Esophagus squamous epithelium (tissue), 5 donors: ENCODE measurements around the gene ZSCAN10. TPM values are rescaled to one million over a fixed set of nuclear protein-coding genes. Genes with fewer than 3 reads are reported as not detected.
"Not testable (repeated sequence)": the region's sequence is repeated elsewhere in the genome, so short reads cannot be mapped to it uniquely, and the experiment has no call there.

ENCODE experiments used
- DNase-seq: peaks from one replicate; lab custom pipeline; 2025; lab: John Stamatoyannopoulos, UW
- H3K27ac ChIP-seq, 4 donors: fragments of 200-600 bp; sonication (generic); one replicate each; pipeline ENCODE4 v1.5.1; 2016 to 2019; ENCODE audit warnings: mild to moderate bottlenecking in 1 of 4
- H3K27me3 ChIP-seq, 4 donors: fragments of 200-600 bp; sonication (generic); 1 replicate in 3 of 4; 2 replicates in 1 of 4; pipeline versions ENCODE4 v1.5.1 to v1.6.0; 2017 to 2021; ENCODE audit warnings: antibody characterized with exemption in 1 of 4
- H3K36me3 ChIP-seq, 3 donors: fragments of 200-600 bp; sonication (generic); one replicate each; pipeline ENCODE4 v1.5.1; 2016 to 2019
- H3K4me1 ChIP-seq, 3 donors: fragments of 200-600 bp; sonication (generic); one replicate each; pipeline ENCODE4 v1.5.1; 2017 to 2019
- H3K4me3 ChIP-seq, 4 donors: fragments of 200-600 bp; sonication (generic); 1 replicate in 3 of 4; 2 replicates in 1 of 4; pipeline ENCODE4 v1.5.1; 2016 to 2019; ENCODE audit warnings: mild to moderate bottlenecking in 2 of 4, moderate library complexity in 1 of 4
- H3K9me3 ChIP-seq, 3 donors: fragments of 200-600 bp; sonication (generic); one replicate each; pipeline ENCODE4 v1.5.1; 2016 to 2019
- POLR2A ChIP-seq, 4 donors: fragments of 450-650 bp; IDR thresholded peaks; one replicate each; pipeline ENCODE4 v1.6.1; 2017; ENCODE audit warnings: antibody characterized with exemption in 4 of 4, mild to moderate bottlenecking in 4 of 4, moderate library complexity in 3 of 4
- WGBS, 2 donors: methylation state at CpG; one replicate each; pipeline ENCODE4 v1.1.5; 2018; 5-methylcytosine and 5-hydroxymethylcytosine counted together
- intact Hi-C: fragments of 100-400 bp; cut with DNase I; formaldehyde crosslinking; loops from one replicate; pipeline ENCODE4 v1.15.0; 2022
- total RNA-seq, 4 donors: library from RNA; depleted of rRNA; stranded (reverse); fragments of >200 nt; gene quantifications; one replicate each; pipeline ENCODE4 v1.1.0, GENCODE V29; 2016
- TF ChIP-seq, protein P1 (sequence below), 6 experiments: fragments of 450-650 bp in 4 of 6; fragments of 200-600 bp in 2 of 6; sonication (generic) in 2 of 6; IDR thresholded peaks; one replicate each; pipeline ENCODE4 v1.5.1; 2016 to 2019; ENCODE audit warnings: antibody characterized with exemption in 6 of 6, mild to moderate bottlenecking in 4 of 6, moderate library complexity in 4 of 6
- donor health status: DM: yes; HTN: yes; CAD: no.

ZSCAN10 gene
- total RNA-seq, 4 donors from 2014 or later: not detected

DNA sequence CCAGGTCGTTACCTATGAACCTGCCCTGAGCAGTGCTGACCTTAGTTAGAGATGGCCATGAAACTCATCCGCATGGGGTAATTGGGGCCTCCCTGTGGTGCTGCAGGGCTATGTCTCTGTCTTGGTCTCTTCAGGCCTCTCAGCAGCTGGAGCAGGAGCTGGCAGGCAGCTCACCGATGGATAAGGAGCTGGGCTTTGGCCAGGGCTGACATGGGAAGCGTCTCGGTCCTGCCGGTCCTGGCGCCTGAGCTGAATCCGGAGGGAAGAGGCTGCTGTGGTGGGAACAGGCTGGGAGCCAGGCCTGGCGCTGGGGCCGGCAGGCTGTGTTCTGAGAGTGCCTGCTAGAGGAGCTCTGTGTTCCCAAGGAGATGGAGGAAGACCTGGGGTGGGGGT is 23.6 kb downstream of the ZSCAN10 start:
- Histone ChIP-seq H3K4me3 (no peak overlapping the region), H3K36me3 (no peaks in the 10 kb centered on the region), H3K9me3 (no peaks in the 10 kb centered on the region), H3K4me1 (peaks cover 0 to 18% (median 0%) of the 10 kb centered on the region in 3 donors), H3K27ac (peak overlapping the region; percentile 38 to 55 (median 47)), H3K27me3 (peaks cover 0 to 12% (median 0%) of the 10 kb centered on the region in 4 donors)
- intact Hi-C loops: no loop called here
- 67% methylated on average over 1 to 2 of the region's 10 CpGs for WGBS, 2 donors
- no peak for DNase-seq
- no peak for TF ChIP-seq POLR2A (IDR thresholded peaks at IDR 0.05)
- TF ChIP-seq, protein P1, sequence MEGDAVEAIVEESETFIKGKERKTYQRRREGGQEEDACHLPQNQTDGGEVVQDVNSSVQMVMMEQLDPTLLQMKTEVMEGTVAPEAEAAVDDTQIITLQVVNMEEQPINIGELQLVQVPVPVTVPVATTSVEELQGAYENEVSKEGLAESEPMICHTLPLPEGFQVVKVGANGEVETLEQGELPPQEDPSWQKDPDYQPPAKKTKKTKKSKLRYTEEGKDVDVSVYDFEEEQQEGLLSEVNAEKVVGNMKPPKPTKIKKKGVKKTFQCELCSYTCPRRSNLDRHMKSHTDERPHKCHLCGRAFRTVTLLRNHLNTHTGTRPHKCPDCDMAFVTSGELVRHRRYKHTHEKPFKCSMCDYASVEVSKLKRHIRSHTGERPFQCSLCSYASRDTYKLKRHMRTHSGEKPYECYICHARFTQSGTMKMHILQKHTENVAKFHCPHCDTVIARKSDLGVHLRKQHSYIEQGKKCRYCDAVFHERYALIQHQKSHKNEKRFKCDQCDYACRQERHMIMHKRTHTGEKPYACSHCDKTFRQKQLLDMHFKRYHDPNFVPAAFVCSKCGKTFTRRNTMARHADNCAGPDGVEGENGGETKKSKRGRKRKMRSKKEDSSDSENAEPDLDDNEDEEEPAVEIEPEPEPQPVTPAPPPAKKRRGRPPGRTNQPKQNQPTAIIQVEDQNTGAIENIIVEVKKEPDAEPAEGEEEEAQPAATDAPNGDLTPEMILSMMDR (IDR thresholded peaks at IDR 0.05): no peak

DNA sequence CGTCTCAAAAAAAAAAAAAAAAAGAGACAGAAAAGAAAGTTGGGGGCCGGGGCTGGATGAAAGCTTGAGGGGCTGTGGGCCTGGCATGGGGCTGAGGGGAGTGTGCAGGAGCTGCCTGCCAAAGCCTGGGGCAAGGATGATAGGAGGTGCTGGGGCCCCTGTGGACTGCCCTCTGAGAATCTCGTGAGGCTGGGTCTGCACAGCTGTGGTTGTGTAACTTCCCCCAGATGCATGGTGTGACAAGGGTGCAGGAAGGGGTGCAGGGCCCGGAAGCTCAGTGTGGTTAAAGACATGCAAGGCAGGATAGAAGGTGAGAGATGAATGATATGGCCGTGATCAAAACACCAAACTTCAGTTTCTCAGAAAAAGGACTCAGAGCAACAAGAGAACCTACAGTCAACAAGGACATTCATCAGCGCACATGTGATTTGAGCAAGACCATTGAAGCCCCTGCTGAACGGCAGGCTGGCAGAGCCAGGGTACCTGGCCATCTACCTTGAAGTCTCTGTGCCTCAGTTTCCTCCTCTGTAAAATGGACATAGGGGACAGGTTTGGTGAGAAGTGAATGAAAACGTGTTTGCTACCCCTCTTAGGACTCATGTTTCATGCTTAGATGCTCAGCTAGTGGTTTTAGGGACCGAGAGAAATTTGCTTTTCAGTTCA is 24.1 kb downstream of the ZSCAN10 start:
- Histone ChIP-seq H3K27ac (peak overlapping the region; percentile 38 to 55 (median 47)), H3K9me3 (no peaks in the 10 kb centered on the region), H3K4me1 (peaks cover 0 to 18% (median 0%) of the 10 kb centered on the region in 3 donors), H3K36me3 (no peaks in the 10 kb centered on the region), H3K27me3 (peaks cover 0 to 12% (median 0%) of the 10 kb centered on the region in 4 donors), H3K4me3 (no peak overlapping the region)
- DNase-seq: no peak
- intact Hi-C loops: no loop called here
- WGBS, 2 donors: 53 to 57% methylated on average over 9 of the region's 9 CpGs
- no peak for TF ChIP-seq POLR2A (IDR thresholded peaks at IDR 0.05)

DNA sequence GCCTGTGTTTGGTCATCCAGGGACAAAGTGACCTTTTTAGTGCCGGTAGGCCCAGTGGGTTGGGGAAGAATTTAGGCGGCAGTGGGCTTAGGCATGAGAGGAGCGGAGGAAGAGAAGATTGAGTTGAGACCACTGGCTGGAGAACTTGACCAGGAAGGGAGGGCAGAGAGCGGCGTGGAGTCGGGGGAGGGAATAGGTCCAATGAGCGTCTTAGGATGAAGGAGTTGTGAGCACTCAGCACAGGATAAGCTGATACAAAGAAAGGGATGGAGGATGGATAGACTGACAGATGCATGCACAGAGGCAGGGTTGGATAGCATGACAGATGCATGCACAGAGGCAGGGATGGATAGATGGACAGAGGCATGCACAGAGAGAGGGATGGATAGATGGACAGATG is 25.6 kb downstream of the ZSCAN10 start:
- Histone ChIP-seq H3K4me3 (no peak overlapping the region), H3K4me1 (peaks cover 0 to 20% (median 0%) of the 10 kb centered on the region in 3 donors), H3K36me3 (no peaks in the 10 kb centered on the region), H3K9me3 (no peaks in the 10 kb centered on the region), H3K27me3 (peaks cover 0 to 5% (median 0%) of the 10 kb centered on the region in 4 donors), H3K27ac (no peak overlapping the region)
- WGBS, 2 donors: 85 to 91% methylated on average over 7 of the region's 7 CpGs
- TF ChIP-seq POLR2A (IDR thresholded peaks at IDR 0.05): no peak
- TF ChIP-seq, protein P1 (IDR thresholded peaks at IDR 0.05): no peak
- no peak for DNase-seq
- intact Hi-C loops: no loop called here

DNA sequence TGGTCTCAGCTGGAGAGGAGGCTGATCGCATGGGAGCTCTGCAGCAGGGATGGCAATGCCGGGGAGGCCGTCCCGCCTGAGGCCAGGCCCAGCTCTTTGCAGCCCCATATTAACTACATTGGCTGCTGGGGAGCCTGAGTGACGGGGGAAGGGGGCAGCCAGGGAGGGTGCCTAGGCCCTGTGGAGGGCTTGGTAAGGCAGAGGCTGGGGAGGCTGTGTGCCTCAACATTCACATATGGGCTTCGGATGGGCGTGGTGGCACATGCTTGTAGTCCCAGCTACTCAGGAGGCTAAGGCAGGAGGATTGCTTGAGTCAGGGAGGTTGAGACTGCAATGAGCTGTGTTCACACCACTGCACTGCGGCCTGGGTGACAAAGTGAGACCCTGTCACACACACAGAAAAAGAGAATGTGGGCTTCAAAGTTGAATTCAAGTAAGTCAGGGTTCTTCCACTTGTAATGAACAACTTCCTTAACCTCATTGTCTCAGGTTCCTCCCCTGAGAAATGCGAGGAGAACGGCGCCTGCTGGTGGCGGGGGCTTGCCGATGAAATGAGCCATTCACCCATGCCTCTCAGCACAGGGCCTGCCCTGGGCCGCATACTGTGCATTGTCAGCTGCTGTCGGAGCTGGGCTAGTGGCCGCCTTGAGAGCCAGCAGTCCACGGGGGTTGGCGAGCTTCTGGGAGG is 26.4 kb downstream of the ZSCAN10 start:
- H3K27me3 ChIP-seq, H3K27ac ChIP-seq, H3K9me3 ChIP-seq, H3K4me3 ChIP-seq, DNase-seq, H3K36me3 ChIP-seq, intact Hi-C loops: not testable (repeated sequence)
- H3K4me1 ChIP-seq: peaks cover 0 to 27% (median 7%) of the 10 kb centered on the region in 3 donors
- WGBS, 2 donors: 66 to 72% methylated on average over 8 to 9 of the region's 18 CpGs

DNA sequence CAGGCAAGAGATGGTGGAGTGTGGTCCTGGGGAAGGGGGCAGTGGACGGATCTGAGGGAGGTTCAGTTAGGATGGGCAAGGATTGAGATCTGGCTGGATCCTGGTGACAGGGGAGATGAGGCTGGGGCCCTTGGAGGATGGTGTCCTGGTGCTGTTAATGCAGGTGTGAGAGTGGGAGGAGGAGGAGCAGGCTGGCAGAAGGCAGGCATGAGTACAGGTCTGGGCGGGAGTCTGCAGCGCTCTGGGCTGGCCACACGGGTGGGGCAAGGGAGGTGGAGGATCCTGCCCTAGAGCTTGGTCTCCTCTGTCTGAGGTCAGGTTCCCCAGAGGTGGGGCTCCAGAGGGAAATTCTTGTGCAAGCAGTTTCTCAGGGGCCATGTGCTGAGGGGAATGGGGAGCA is 26.9 kb downstream of the ZSCAN10 start:
- H3K36me3 ChIP-seq, H3K27ac ChIP-seq, H3K27me3 ChIP-seq, H3K9me3 ChIP-seq, DNase-seq, intact Hi-C loops, H3K4me3 ChIP-seq: not testable (repeated sequence)
- 82% methylated on average over 2 of the region's 4 CpGs; no CpG with 5 or more reads in 1 of the 2 donors for WGBS, 2 donors
- H3K4me1 ChIP-seq: peaks cover 0 to 30% (median 7%) of the 10 kb centered on the region in 3 donors

DNA sequence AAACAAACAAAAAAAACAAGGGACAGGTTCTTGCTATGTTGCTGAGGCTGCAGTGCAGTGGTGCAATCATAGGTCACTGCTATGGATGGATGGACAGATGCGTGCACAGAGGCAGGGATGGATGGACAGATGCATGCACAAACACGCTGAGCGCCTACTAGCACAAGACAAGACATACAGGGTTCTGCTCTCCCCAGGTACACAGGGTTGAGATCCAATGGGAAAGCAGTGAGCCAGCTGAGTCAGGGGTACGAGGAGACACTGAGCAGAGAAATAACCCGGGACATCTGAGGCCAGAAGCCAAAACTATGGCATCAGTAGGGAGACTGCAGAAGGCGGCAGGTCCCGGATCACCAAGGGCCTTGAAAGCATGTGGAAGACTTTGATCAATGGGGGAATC is 27.4 kb downstream of the ZSCAN10 start:
- TF ChIP-seq POLR2A (IDR thresholded peaks at IDR 0.05): no peak
- TF ChIP-seq, protein P1 (IDR thresholded peaks at IDR 0.05): no peak
- WGBS, 2 donors: 79 to 85% methylated on average over 6 to 7 of the region's 7 CpGs
- intact Hi-C loops: no loop called here
- Histone ChIP-seq H3K4me1 (peaks cover 0 to 30% (median 7%) of the 10 kb centered on the region in 3 donors), H3K36me3 (no peaks in the 10 kb centered on the region), H3K4me3 (no peak overlapping the region), H3K27ac (no peak overlapping the region), H3K27me3 (peaks cover 0 to 5% (median 0%) of the 10 kb centered on the region in 4 donors), H3K9me3 (no peaks in the 10 kb centered on the region)
- DNase-seq: no peak
